GM19328 (cell line): ENCODE measurements around the gene MIS12.

Experiments used
- ATAC-seq: cut with Tn5 transposase; IDR thresholded peaks from one replicate; pipeline ENCODE4 v1.9.1; 2021; ENCODE audit warnings: mild to moderate bottlenecking, moderate library complexity; ENCODE audit not compliant: unreplicated experiment

The MIS12 gene

DNA sequence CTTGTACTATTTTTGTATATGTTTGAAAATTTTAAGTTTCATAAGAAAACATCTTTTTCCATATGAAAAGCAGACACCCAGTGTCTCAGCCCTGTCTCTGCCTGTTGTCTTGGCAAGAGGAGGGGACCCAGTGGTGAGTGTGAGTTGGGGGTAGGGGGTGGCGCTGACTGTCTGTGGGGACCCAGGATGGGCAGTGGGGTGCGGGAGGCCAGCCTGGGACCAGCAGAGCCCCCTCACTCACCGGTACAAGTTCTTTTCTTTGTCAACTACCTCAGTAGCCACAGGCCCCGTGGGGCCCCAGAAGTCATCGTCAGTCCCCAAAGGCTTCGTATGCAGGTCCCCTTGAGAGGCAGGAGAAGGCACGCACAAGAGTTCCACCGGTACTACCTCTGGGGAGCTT lies 46.2 kb downstream of the MIS12 start:
- ATAC-seq = no peak

DNA sequence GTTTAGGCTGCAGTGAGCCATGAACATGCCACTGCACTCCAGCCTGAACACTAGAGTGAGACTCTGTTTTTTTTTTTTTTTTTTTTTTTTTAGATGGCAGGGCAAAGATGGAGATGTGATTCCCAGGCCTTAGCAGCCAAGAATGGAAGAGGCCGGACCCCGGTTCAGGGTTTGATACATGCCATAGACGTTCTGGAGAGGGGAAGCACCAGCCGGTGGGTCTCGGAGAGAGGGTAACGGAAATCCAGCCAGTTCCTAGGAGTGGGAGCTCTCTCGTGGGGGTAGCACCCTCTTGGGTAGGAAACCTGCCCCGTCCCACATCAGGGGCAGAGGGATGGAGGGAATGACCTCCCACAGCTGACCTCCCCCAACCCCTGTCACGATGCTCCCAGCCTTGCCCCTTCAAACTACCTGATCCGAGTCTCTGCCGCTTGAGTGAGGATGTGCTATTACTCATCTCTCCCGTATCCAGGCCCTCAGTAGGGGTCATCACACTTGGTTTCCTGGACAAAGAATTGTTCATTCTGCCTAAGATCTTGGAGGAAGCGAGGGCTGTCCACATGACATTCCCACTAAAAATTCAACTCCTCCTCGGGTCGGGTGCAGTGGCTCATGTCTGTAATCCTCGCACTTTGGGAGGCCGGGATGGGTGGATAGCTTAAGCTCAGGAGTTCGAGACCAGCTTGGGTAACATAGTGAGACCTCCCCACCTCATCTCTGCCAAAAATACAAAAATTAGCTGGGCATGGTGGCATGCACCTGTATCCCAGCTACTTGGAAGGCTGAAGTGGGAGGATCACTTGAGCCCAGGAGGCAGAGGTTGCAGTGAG lies 47.3 kb downstream of the MIS12 start:
- ATAC-seq = no peak

DNA sequence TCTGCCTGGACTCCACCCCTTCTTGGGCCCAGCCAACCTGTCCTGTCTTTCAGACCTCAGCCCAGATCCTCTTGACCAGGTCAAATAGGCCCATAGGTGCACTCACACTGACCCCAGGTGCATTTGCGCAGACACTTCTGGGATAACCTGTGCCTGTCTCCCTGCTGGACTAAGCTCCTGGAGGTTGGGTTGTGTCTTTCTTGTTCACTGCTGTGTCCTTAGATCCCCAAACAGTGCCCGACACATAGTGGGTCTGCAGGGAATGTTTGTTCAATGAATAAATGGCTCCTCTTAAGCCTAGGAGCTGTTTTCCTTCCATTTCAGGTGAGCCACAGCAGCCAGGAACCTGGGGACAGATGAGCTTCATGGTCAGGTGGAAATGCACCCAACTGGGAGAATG lies 49.1 kb downstream of the MIS12 start:
- ATAC-seq = no peak

DNA sequence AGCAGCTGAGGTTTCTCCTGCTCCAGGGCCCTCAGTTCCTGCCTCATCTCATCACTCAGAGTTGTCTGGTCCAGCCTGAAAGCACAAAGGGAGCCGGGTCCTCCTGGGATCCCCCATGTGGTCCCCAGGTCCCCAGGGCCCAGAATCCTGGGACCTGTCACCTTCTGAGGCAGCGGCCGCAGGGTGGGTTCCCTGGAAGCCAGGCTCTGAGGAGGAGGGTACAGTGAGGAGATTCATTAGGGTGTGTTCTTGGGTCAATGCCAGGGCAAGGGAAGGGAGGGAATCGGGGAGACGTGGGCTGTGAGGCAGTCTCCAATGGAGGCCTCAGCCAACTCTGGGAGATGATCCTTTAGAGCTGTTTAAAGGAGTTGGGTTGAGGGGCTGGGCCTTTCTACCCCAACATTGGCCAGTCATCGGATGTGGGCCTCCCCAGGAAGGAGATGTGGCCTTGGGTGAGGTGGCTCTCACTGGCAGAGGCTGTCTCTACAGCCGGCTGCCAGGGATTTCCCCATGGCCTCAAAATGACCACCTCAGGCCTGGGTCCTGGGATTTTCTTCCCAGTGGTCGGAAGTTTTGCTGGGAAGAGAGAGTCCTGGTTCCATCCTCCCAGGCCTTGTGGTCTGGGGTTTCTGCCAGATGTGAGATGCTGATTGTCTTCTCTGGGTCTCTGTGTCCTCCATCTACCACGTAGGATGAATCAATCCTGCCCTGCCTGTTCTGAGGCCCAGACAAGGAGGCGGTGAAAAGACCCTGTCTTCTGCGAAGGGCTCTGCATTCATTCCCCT lies 50.7 kb downstream of the MIS12 start:
- no peak for ATAC-seq

DNA sequence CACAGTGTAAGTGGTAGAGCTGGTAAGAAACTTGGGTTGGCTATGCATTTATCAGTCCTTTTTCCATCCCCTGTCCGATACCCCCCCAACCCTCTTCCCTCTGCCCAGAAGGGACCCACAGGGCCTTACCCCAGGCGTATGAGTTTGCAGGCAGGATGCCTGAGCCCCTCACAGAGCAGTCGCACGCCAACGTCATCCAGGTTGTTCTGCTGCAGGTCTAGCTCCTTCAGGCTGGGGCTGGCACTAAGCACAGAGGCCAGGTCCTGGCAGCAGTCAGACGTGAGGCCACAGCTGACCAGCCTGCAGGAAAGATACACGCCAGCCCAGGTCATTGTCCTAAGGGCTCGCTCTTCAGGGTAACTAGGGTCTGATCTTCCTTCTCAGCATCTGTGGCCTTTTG lies 52.9 kb downstream of the MIS12 start:
- ATAC-seq = no peak

DNA sequence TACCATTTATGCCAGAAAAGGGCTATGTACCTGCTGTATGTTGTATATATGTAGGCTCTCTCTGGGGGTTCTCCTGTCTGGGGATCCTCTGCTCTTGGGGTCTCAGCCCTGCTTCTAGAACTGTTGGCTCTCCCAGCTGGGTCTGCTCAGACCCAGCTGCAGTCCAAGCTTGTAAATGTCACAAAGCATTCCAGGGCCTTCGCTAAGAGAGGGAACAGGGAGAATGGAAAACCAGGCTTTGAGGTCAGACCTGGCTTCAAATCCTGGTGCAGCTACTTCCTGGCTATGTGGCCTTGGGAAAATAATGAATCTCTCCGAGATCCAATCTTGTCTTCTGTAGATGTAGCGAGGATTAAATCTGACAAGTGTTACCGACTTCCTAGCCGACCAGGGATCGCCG lies 54.0 kb downstream of the MIS12 start:
- no peak for ATAC-seq
